Measurements from ENCODE around the gene MPIG6B. TPM values are rescaled to one million over a fixed set of nuclear protein-coding genes. Genes with fewer than 3 reads are reported as not detected.

Gene MPIG6B
- total and polyA plus RNA-seq, 2 donors (not counting 1 experiment from before 2014, with no cell fraction given) = not detected

DNA sequence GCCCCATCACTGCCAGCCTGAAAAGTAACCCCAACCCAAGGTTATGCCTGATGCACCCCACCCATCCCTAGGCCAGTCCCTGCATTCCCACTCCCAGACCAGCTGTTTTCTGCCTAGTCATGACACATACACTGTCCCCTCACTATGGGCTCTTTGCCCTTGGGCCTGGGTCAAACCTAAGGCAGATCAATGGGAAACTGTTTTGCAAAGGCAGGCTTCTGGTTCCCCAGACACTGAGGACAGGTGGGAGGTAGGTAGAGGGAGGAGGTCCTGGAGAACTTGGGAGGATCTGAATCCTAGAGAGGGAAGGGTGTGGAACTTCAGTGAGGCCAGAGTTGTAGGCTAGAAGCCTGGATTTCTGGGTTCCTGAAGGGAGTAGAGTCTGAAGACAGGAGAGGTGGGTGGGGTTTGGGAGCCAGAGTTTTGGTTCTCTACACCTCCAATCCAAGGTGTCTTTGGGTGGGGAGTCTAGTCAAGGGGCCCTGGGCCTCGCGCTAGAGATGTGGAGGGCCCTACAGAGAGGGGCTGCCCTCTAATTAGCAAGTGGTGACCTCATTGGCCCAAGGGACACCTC, 11.2 kb downstream of the MPIG6B start:
- peaks cover 45% of the 10 kb centered on the region for H3K79me2 ChIP-seq (ENCODE audit: control insufficient read depth, insufficient read depth, low read length)
- peak overlapping the region; percentile 88 for H3K27ac ChIP-seq (ENCODE audit: insufficient read depth, low read length)
- DNase-seq (ENCODE audit: low read depth in 2 of 2) = no peak
- no peak for TF ChIP-seq EZH2 (IDR thresholded peaks at IDR 0.05; ENCODE audit: low read length, missing control alignments)
- TF ChIP-seq, protein P1, sequence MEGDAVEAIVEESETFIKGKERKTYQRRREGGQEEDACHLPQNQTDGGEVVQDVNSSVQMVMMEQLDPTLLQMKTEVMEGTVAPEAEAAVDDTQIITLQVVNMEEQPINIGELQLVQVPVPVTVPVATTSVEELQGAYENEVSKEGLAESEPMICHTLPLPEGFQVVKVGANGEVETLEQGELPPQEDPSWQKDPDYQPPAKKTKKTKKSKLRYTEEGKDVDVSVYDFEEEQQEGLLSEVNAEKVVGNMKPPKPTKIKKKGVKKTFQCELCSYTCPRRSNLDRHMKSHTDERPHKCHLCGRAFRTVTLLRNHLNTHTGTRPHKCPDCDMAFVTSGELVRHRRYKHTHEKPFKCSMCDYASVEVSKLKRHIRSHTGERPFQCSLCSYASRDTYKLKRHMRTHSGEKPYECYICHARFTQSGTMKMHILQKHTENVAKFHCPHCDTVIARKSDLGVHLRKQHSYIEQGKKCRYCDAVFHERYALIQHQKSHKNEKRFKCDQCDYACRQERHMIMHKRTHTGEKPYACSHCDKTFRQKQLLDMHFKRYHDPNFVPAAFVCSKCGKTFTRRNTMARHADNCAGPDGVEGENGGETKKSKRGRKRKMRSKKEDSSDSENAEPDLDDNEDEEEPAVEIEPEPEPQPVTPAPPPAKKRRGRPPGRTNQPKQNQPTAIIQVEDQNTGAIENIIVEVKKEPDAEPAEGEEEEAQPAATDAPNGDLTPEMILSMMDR (conservative IDR thresholded peaks at IDR 0.05 in 1 of 2, IDR thresholded peaks at IDR 0.05 in 1 of 2; ENCODE audit: low read depth in 1 of 2, low read length in 2 of 2) = no peak
- H3K4me3 ChIP-seq (replicated peaks in 1 of 4; ENCODE audit: control extremely low read depth in 1 of 4, insufficient read depth in 1 of 4, low read depth in 3 of 4, low read length in 4 of 4) = peak overlapping the region; percentile 89 to 99 (median 97)
- peaks cover 34% of the 10 kb centered on the region for H3K4me1 ChIP-seq (ENCODE audit: control insufficient read depth, extremely low read depth, insufficient read depth, low read length)
- H3K27me3 ChIP-seq (ENCODE audit: control insufficient read depth, insufficient read depth, low read length) = no peaks in the 10 kb centered on the region
- no peak overlapping the region for H2AFZ ChIP-seq (ENCODE audit: low read length)
- no peaks in the 10 kb centered on the region for H4K20me1 ChIP-seq (ENCODE audit: control insufficient read depth, extremely low read depth, insufficient read depth, low read length)
- H3K9me3 ChIP-seq (ENCODE audit: control insufficient read depth, insufficient read depth, low read depth, low read length) = no peaks in the 10 kb centered on the region
- peak overlapping the region; percentile 97 for H3K4me2 ChIP-seq (ENCODE audit: extremely low read depth, insufficient read depth, low read length)
- H3K9ac ChIP-seq (ENCODE audit: insufficient read depth, low read length) = peak overlapping the region; percentile 77
- H3K36me3 ChIP-seq (ENCODE audit: control insufficient read depth, insufficient read depth, low read length) = peaks cover 24% of the 10 kb centered on the region

DNA sequence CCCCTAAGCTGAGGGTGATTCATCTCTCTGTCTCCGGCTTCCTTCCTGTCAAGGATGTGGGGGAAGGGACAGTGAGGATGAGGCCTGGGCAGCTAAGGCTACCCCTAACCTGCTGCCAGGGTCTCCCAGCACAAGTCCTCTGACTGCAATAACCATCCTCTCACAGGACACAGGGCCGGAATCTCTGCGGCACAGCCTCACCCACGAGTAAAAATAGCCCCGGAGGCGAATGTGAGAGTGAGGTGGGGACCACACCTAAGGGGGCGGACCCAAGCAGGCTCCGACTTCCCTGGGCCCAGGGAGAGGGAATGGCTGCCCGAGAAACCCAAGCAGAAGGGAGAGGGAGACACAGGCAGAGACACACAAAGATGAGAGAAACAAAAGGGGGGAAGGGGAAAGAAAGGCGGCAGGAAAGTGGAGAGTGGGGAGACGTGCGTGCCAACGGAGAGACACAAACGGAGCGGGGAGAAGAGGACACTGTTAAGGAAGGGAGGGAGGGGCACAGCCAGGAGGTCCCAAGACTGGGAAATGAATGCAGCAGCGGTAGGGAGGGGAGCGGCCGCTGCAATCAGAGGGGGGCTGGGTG, 11.7 kb downstream of the MPIG6B start:
- no peaks in the 10 kb centered on the region for H3K9me3 ChIP-seq (ENCODE audit: control insufficient read depth, insufficient read depth, low read depth, low read length)
- no peaks in the 10 kb centered on the region for H3K27me3 ChIP-seq (ENCODE audit: control insufficient read depth, insufficient read depth, low read length)
- H2AFZ ChIP-seq (ENCODE audit: low read length) = no peak overlapping the region
- peaks cover 46% of the 10 kb centered on the region for H3K79me2 ChIP-seq (ENCODE audit: control insufficient read depth, insufficient read depth, low read length)
- TF ChIP-seq EZH2 (IDR thresholded peaks at IDR 0.05; ENCODE audit: low read length, missing control alignments) = no peak
- TF ChIP-seq, protein P1 (conservative IDR thresholded peaks at IDR 0.05 in 1 of 2, IDR thresholded peaks at IDR 0.05 in 1 of 2; ENCODE audit: low read depth in 1 of 2, low read length in 2 of 2) = no peak
- H3K36me3 ChIP-seq (ENCODE audit: control insufficient read depth, insufficient read depth, low read length) = peaks cover 24% of the 10 kb centered on the region
- H3K9ac ChIP-seq (ENCODE audit: insufficient read depth, low read length) = peak overlapping the region; percentile 77
- peaks cover 35% of the 10 kb centered on the region for H3K4me1 ChIP-seq (ENCODE audit: control insufficient read depth, extremely low read depth, insufficient read depth, low read length)
- no peaks in the 10 kb centered on the region for H4K20me1 ChIP-seq (ENCODE audit: control insufficient read depth, extremely low read depth, insufficient read depth, low read length)
- peak overlapping the region; percentile 88 for H3K27ac ChIP-seq (ENCODE audit: insufficient read depth, low read length)
- H3K4me2 ChIP-seq (ENCODE audit: extremely low read depth, insufficient read depth, low read length) = peak overlapping the region; percentile 97
- H3K4me3 ChIP-seq (replicated peaks in 1 of 4; ENCODE audit: control extremely low read depth in 1 of 4, insufficient read depth in 1 of 4, low read depth in 3 of 4, low read length in 4 of 4) = peak overlapping the region; percentile 89 to 99 (median 97)
- peak; percentile 21 to 73 for DNase-seq (ENCODE audit: low read depth in 2 of 2)

DNA sequence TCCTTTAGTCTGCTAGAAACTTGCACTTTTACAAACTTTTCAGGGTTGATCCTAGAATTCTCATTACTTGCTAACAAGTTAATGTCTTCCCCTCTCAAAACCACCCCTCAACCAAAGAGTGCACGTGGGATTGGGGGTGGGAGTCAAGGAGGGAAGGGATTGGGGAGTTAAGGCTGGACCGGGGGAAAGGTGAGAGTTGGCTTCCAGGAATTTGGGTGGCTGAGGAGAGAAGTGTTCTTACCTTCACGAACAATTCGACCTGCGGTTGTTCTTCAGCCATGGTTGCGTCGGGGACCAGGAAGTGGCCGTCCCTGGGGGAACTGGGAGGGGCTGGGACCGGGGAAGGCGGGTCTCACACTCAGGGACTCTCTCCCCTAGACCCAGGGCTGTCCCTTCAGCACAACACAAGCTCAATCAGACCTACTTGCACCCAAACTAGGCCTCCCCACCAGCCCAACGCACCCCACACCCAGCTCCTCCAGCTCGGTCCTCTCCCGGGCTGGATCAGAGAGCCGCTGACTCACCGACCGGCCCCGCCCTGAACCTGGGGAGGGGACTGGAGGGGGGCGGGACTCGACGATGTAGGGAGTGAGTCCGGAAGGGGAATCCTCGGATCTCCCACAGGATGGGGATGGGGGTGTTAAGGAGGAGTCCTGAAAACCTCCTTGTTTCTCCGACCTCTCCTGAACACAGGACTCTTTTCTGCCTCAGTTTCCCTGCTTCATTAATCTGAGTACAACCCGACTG, 13.0 kb downstream of the MPIG6B start, which contains the start of gene CLIC1:
Gene CLIC1 (minus strand): TSS at position 510 of the 747 bp plus-strand sequence. CDS start 230 bp downstream, at position 280.
- peak within 1 kb of the TSS; percentile 89 to 99 (median 97) for H3K4me3 ChIP-seq (replicated peaks in 1 of 4; ENCODE audit: control extremely low read depth in 1 of 4, insufficient read depth in 1 of 4, low read depth in 3 of 4, low read length in 4 of 4)
- H3K27ac ChIP-seq (ENCODE audit: insufficient read depth, low read length) = peak within 1 kb of the TSS; percentile 88
- peaks cover 18% of the 10 kb centered on the region for H3K36me3 ChIP-seq (ENCODE audit: control insufficient read depth, insufficient read depth, low read length)
- H3K4me1 ChIP-seq (ENCODE audit: control insufficient read depth, extremely low read depth, insufficient read depth, low read length) = peaks cover 32% of the 10 kb centered on the region
- no peaks in the 10 kb centered on the region for H3K9me3 ChIP-seq (ENCODE audit: control insufficient read depth, insufficient read depth, low read depth, low read length)
- H2AFZ ChIP-seq (ENCODE audit: low read length) = peak within 1 kb of the TSS; percentile 63
- H3K79me2 ChIP-seq (ENCODE audit: control insufficient read depth, insufficient read depth, low read length) = peaks cover 52% of the 10 kb centered on the region
- peak within 1 kb of the TSS; percentile 77 for H3K9ac ChIP-seq (ENCODE audit: insufficient read depth, low read length)
- TF ChIP-seq EZH2 (IDR thresholded peaks at IDR 0.05; ENCODE audit: low read length, missing control alignments) = no peak
- TF ChIP-seq, protein P1 (conservative IDR thresholded peaks at IDR 0.05 in 1 of 2, IDR thresholded peaks at IDR 0.05 in 1 of 2; ENCODE audit: low read depth in 1 of 2, low read length in 2 of 2) = no peak
- peak; percentile 79 to 83 for DNase-seq (ENCODE audit: low read depth in 2 of 2)
- H3K4me2 ChIP-seq (ENCODE audit: extremely low read depth, insufficient read depth, low read length) = peak within 1 kb of the TSS; percentile 98
- no peaks in the 10 kb centered on the region for H3K27me3 ChIP-seq (ENCODE audit: control insufficient read depth, insufficient read depth, low read length)
- no peaks in the 10 kb centered on the region for H4K20me1 ChIP-seq (ENCODE audit: control insufficient read depth, extremely low read depth, insufficient read depth, low read length)
